Medulla oblongata (tissue), 1 donor: ENCODE data around the gene NDUFB1.

Experiments
- DNase-seq: peaks from one replicate; pipeline ENCODE4 v3.0.0-alpha.2; 2015; ENCODE audit errors: extremely low spot score

The NDUFB1 gene

GRCh38 chr14:92099802-92100201, 21.7 kb downstream of the NDUFB1 start:
- DNase-seq: no peak

DNA sequence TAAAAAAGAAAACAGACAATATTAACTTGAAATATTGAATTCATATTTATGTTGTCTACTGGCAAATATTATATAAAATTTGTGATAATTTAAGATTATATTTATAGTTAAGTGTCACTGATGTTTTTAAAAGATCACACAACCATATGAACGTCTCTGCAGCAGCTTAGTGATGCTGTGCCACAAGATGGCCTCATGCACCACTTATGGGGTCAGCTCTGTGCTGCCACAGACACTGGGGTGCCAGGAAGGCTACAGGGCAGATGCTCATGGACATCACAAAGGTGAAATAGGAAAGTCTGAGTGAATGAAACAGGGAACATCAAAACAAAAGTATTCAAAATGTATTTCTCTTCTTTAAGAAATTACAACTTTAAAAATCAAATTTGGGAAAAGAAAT, 28.2 kb downstream of the NDUFB1 start:
- DNase-seq: no peak

GRCh38 chr14:92088494-92088893, 33.0 kb downstream of the NDUFB1 start:
- no peak for DNase-seq

- DNase-seq: no peak
These were observed 47.0 kb downstream of the NDUFB1 start for GRCh38 chr14:92074555-92074954.
